ENCODE results near the gene PDILT.

The PDILT gene

DNA sequence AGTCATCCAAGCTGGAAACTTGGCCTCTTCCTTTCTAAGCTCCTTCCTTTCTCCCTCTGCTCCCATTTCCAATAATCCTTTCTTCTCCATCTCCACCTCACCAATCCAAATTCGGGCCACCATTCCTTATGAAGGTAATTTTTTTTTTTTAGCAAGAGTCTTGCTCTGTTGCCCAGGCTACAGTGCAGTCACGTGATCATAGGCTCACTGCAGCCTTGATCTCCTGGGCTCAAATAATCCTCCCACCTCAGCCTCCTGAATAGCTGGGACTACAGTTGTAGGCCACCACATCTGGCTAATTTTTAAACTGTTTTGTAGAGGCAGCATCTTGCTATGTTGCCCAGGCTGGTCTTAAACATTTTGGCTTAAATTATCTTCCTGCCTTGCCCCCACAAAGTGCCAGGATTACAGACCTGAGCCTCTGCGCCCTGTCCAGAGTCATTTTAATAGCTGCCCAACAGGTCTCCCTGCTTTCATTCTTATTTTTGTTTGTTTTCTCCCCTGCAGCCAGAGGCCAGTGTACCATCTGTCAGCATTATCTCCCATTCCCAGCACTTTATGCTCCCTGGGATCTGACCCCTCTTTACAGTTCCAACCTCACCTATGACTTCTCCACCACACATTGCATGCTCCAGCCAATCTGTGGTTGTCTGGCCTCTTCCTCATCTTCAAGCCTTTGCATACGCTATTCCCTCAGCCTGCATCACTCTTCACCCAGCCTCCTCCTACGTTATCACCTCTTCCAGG is 75.0 kb downstream of the PDILT start:
- H3K36me3 ChIP-seq (ENCODE audit: control insufficient read depth in 2 of 2, insufficient read depth in 1 of 2, low read length in 2 of 2) = no peaks in the 10 kb centered on the region
- TF ChIP-seq ZNF423 (tag by site-specific recombination; IDR thresholded peaks at IDR 0.05) (no peak), ZNF214 (tag by site-specific recombination; IDR thresholded peaks at IDR 0.05; ENCODE audit: borderline replicate concordance) (no peak), ZBTB7A (tag by site-specific recombination; IDR thresholded peaks at IDR 0.05; ENCODE audit: low read depth) (no peak), GLI4 (tag by site-specific recombination; IDR thresholded peaks at IDR 0.05) (no peak), ZNF184 (tag by site-specific recombination; IDR thresholded peaks at IDR 0.05) (no peak), ZNF660 (tag by site-specific recombination; IDR thresholded peaks at IDR 0.05) (no peak), ZNF202 (tag by site-specific recombination; IDR thresholded peaks at IDR 0.05; ENCODE audit: borderline replicate concordance) (no peak), KLF10 (tag by site-specific recombination; IDR thresholded peaks at IDR 0.05) (no peak), ZBTB17 (tag by site-specific recombination; IDR thresholded peaks at IDR 0.05) (no peak), ZIC2 (tag by site-specific recombination; IDR thresholded peaks at IDR 0.05) (no peak), ZNF654 (tag by site-specific recombination; IDR thresholded peaks at IDR 0.05; ENCODE audit: low read depth) (no peak), KLF8 (tag by site-specific recombination; IDR thresholded peaks at IDR 0.05) (no peak), ZNF24 (tag by site-specific recombination; IDR thresholded peaks at IDR 0.05) (no peak), ZNF174 (tag by site-specific recombination; IDR thresholded peaks at IDR 0.05) (no peak), ZNF548 (tag by site-specific recombination; IDR thresholded peaks at IDR 0.05) (no peak), IKZF3 (tag by site-specific recombination; IDR thresholded peaks at IDR 0.05) (no peak)
- TF ChIP-seq, protein P1, sequence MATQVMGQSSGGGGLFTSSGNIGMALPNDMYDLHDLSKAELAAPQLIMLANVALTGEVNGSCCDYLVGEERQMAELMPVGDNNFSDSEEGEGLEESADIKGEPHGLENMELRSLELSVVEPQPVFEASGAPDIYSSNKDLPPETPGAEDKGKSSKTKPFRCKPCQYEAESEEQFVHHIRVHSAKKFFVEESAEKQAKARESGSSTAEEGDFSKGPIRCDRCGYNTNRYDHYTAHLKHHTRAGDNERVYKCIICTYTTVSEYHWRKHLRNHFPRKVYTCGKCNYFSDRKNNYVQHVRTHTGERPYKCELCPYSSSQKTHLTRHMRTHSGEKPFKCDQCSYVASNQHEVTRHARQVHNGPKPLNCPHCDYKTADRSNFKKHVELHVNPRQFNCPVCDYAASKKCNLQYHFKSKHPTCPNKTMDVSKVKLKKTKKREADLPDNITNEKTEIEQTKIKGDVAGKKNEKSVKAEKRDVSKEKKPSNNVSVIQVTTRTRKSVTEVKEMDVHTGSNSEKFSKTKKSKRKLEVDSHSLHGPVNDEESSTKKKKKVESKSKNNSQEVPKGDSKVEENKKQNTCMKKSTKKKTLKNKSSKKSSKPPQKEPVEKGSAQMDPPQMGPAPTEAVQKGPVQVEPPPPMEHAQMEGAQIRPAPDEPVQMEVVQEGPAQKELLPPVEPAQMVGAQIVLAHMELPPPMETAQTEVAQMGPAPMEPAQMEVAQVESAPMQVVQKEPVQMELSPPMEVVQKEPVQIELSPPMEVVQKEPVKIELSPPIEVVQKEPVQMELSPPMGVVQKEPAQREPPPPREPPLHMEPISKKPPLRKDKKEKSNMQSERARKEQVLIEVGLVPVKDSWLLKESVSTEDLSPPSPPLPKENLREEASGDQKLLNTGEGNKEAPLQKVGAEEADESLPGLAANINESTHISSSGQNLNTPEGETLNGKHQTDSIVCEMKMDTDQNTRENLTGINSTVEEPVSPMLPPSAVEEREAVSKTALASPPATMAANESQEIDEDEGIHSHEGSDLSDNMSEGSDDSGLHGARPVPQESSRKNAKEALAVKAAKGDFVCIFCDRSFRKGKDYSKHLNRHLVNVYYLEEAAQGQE (tag by site-specific recombination; IDR thresholded peaks at IDR 0.05) = no peak
- TF ChIP-seq, protein P2, sequence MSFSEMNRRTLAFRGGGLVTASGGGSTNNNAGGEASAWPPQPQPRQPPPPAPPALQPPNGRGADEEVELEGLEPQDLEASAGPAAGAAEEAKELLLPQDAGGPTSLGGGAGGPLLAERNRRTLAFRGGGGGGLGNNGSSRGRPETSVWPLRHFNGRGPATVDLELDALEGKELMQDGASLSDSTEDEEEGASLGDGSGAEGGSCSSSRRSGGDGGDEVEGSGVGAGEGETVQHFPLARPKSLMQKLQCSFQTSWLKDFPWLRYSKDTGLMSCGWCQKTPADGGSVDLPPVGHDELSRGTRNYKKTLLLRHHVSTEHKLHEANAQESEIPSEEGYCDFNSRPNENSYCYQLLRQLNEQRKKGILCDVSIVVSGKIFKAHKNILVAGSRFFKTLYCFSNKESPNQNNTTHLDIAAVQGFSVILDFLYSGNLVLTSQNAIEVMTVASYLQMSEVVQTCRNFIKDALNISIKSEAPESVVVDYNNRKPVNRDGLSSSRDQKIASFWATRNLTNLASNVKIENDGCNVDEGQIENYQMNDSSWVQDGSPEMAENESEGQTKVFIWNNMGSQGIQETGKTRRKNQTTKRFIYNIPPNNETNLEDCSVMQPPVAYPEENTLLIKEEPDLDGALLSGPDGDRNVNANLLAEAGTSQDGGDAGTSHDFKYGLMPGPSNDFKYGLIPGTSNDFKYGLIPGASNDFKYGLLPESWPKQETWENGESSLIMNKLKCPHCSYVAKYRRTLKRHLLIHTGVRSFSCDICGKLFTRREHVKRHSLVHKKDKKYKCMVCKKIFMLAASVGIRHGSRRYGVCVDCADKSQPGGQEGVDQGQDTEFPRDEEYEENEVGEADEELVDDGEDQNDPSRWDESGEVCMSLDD (tag by site-specific recombination; IDR thresholded peaks at IDR 0.05) = no peak
- TF ChIP-seq, protein P3, sequence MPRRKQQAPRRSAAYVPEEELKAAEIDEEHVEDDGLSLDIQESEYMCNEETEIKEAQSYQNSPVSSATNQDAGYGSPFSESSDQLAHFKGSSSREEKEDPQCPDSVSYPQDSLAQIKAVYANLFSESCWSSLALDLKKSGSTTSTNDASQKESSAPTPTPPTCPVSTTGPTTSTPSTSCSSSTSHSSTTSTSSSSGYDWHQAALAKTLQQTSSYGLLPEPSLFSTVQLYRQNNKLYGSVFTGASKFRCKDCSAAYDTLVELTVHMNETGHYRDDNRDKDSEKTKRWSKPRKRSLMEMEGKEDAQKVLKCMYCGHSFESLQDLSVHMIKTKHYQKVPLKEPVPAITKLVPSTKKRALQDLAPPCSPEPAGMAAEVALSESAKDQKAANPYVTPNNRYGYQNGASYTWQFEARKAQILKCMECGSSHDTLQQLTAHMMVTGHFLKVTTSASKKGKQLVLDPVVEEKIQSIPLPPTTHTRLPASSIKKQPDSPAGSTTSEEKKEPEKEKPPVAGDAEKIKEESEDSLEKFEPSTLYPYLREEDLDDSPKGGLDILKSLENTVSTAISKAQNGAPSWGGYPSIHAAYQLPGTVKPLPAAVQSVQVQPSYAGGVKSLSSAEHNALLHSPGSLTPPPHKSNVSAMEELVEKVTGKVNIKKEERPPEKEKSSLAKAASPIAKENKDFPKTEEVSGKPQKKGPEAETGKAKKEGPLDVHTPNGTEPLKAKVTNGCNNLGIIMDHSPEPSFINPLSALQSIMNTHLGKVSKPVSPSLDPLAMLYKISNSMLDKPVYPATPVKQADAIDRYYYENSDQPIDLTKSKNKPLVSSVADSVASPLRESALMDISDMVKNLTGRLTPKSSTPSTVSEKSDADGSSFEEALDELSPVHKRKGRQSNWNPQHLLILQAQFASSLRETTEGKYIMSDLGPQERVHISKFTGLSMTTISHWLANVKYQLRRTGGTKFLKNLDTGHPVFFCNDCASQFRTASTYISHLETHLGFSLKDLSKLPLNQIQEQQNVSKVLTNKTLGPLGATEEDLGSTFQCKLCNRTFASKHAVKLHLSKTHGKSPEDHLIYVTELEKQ (tag by site-specific recombination; IDR thresholded peaks at IDR 0.05; ENCODE audit: borderline replicate concordance) = no peak
- TF ChIP-seq, protein P4, sequence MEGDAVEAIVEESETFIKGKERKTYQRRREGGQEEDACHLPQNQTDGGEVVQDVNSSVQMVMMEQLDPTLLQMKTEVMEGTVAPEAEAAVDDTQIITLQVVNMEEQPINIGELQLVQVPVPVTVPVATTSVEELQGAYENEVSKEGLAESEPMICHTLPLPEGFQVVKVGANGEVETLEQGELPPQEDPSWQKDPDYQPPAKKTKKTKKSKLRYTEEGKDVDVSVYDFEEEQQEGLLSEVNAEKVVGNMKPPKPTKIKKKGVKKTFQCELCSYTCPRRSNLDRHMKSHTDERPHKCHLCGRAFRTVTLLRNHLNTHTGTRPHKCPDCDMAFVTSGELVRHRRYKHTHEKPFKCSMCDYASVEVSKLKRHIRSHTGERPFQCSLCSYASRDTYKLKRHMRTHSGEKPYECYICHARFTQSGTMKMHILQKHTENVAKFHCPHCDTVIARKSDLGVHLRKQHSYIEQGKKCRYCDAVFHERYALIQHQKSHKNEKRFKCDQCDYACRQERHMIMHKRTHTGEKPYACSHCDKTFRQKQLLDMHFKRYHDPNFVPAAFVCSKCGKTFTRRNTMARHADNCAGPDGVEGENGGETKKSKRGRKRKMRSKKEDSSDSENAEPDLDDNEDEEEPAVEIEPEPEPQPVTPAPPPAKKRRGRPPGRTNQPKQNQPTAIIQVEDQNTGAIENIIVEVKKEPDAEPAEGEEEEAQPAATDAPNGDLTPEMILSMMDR (tag by site-specific recombination; IDR thresholded peaks at IDR 0.05) = no peak
- POLR2A ChIA-PET = interaction anchor here (0.5 kb wide), 1 partner anchor 437 kb away, joined by 3 read pairs; no protein-coding TSS in a partner anchor
- H3K4me1 ChIP-seq (ENCODE audit: control insufficient read depth, insufficient read depth, low read length) = no peaks in the 10 kb centered on the region
- no peaks in the 10 kb centered on the region for H3K9me3 ChIP-seq (ENCODE audit: control insufficient read depth, insufficient read depth, low read depth, low read length)
- H3K27ac ChIP-seq (ENCODE audit: extremely low read depth, low read depth, low read length) = no peak overlapping the region
- H3K4me3 ChIP-seq (ENCODE audit: low read depth, low read length) = no peak overlapping the region
- CTCF ChIA-PET = interaction anchor here (0.6 to 0.9 kb wide), 2 partner anchors 18 to 29 kb away, joined by 3 read pairs; no protein-coding TSS in a partner anchor

Data from HEK293 (cell line).